Activated CD8-positive, alpha-beta T cell treated with anti-CD3 and anti-CD28 coated beads for 36 hours (primary cell): ENCODE data around the gene TRIP13. TPM values are rescaled to one million over a fixed set of nuclear protein-coding genes. Genes with fewer than 3 reads are reported as not detected.

Source experiments
- ATAC-seq: fragments of 200-7000 bp; cut with Tn5 transposase; one replicate; pipeline ENCODE4 v1.10.0; 2021; ENCODE audit warnings: mild to moderate bottlenecking, moderate library complexity
- CTCF ChIA-PET: fragments of 350-600 bp; sonication (Branson Sonifier 250); formaldehyde crosslinking; loops from one replicate; lab custom pipeline; 2021; ENCODE audit warnings: antibody characterized with exemption; lab: Charles Lee
- POLR2A ChIA-PET: fragments of 350-600 bp; sonication (Branson Sonifier 250); formaldehyde crosslinking; loops from one replicate; lab custom pipeline; 2021; ENCODE audit warnings: antibody characterized with exemption; lab: Charles Lee
- DNase-seq: peaks from one replicate; pipeline ENCODE4 v3.0.0-alpha.2; 2020
- H3K27ac Mint-ChIP-seq: one replicate; pipeline ENCODE4 v1.8.0; 2021; ENCODE audit warnings: mild to moderate bottlenecking, mixed read lengths
- H3K27me3 Mint-ChIP-seq: one replicate; pipeline ENCODE4 v1.8.0; 2021; ENCODE audit warnings: mixed read lengths
- H3K36me3 Mint-ChIP-seq: one replicate; pipeline ENCODE4 v1.8.0; 2021; ENCODE audit warnings: low read depth, mixed read lengths
- H3K4me1 Mint-ChIP-seq: one replicate; pipeline ENCODE4 v1.8.0; 2021; ENCODE audit warnings: low read depth, mixed read lengths
- H3K4me3 Mint-ChIP-seq: one replicate; pipeline ENCODE4 v1.8.0; 2021; ENCODE audit warnings: mild to moderate bottlenecking, moderate library complexity, mixed read lengths
- H3K9me3 Mint-ChIP-seq: one replicate; pipeline ENCODE4 v1.8.0; 2021; ENCODE audit warnings: mixed read lengths
- CTCF ChIP-seq: fragments of 200-600 bp; IDR thresholded peaks from one replicate; pipeline ENCODE4 v1.8.0; 2022; ENCODE audit warnings: antibody characterized with exemption, mild to moderate bottlenecking
- intact Hi-C: fragments of 100-400 bp; cut with micrococcal nuclease; formaldehyde crosslinking; loops from one replicate; pipeline ENCODE4 v1.10.0; 2022
- total RNA-seq, 2 experiments: library from RNA; stranded (reverse); gene quantifications; one replicate each; pipeline ENCODE4 v1.2.3, GENCODE V29; 2021

TRIP13 gene
- total RNA-seq, 2 experiments from 2014 or later = 31.0 to 36.9 TPM

GRCh38 chr5:919356-920000 is 26.8 kb downstream of the TRIP13 start:
- no peak overlapping the region for H3K27ac Mint-ChIP-seq
- intact Hi-C loops = no loop called here
- POLR2A ChIA-PET = interaction anchor here (0.6 kb wide), 1 partner anchor 335 kb away, joined by 4 read pairs; no protein-coding TSS in a partner anchor
- H3K4me3 Mint-ChIP-seq = no peak overlapping the region
- no peaks in the 10 kb centered on the region for H3K9me3 Mint-ChIP-seq
- no peaks in the 10 kb centered on the region for H3K27me3 Mint-ChIP-seq
- no peak for TF ChIP-seq CTCF
- no peak for ATAC-seq
- peaks cover 6% of the 10 kb centered on the region for H3K4me1 Mint-ChIP-seq
- no peak for DNase-seq
- CTCF ChIA-PET = interaction anchor here (0.8 to 8.9 kb wide), 3 partner anchors 90 to 221 kb away, joined by 4 to 105 read pairs (median 8); partner anchors contain the start of gene NKD2
- peaks cover 18% of the 10 kb centered on the region for H3K36me3 Mint-ChIP-seq

GRCh38 chr5:920321-920720 is 27.6 kb downstream of the TRIP13 start:
- Mint-ChIP-seq H3K4me3 (no peak overlapping the region), H3K36me3 (peaks cover 14% of the 10 kb centered on the region), H3K9me3 (no peaks in the 10 kb centered on the region), H3K27ac (no peak overlapping the region), H3K4me1 (peaks cover 6% of the 10 kb centered on the region), H3K27me3 (peaks cover 7% of the 10 kb centered on the region)
- CTCF ChIA-PET = interaction anchor here (0.8 to 8.9 kb wide), 3 partner anchors 89 to 220 kb away, joined by 4 to 105 read pairs (median 8); partner anchors contain the start of gene NKD2
- no peak for DNase-seq
- no peak for TF ChIP-seq CTCF
- no peak for ATAC-seq
- intact Hi-C loops = loop anchor here (5.0 kb wide), 2 partner anchors 92 to 222 kb away; no protein-coding TSS in a partner anchor
- POLR2A ChIA-PET = interaction anchor here (0.6 kb wide), 1 partner anchor 130 kb away, joined by 3 read pairs; no protein-coding TSS in a partner anchor

- no peak for TF ChIP-seq CTCF
- ChIA-PET POLR2A (no interaction called here), CTCF (interaction anchor here (0.9 to 8.9 kb wide), 5 partner anchors 8 to 246 kb away, joined by 3 to 105 read pairs (median 3); partner anchors contain the start of gene NKD2)
- Mint-ChIP-seq H3K27me3 (peaks cover 20% of the 10 kb centered on the region), H3K27ac (no peak overlapping the region), H3K36me3 (peaks cover 14% of the 10 kb centered on the region), H3K4me1 (peaks cover 8% of the 10 kb centered on the region), H3K4me3 (no peak overlapping the region), H3K9me3 (no peaks in the 10 kb centered on the region)
- intact Hi-C loops = loop anchor here (5.0 kb wide), 2 partner anchors 91 to 221 kb away; no protein-coding TSS in a partner anchor
- ATAC-seq (no peak), DNase-seq (no peak)
These were observed 29.1 kb downstream of the TRIP13 start for GRCh38 chr5:921456-922435.

GRCh38 chr5:922436-923280 is 30.0 kb downstream of the TRIP13 start:
- H3K36me3 Mint-ChIP-seq = peaks cover 11% of the 10 kb centered on the region
- POLR2A ChIA-PET = no interaction called here
- no peak for DNase-seq
- TF ChIP-seq CTCF = no peak
- CTCF ChIA-PET = interaction anchor here (1.0 to 8.9 kb wide), 13 partner anchors 14 to 252 kb away, joined by 3 to 105 read pairs (median 6); partner anchors contain the start of gene NKD2
- no peak for ATAC-seq
- H3K4me1 Mint-ChIP-seq = peaks cover 8% of the 10 kb centered on the region
- no peaks in the 10 kb centered on the region for H3K9me3 Mint-ChIP-seq
- intact Hi-C loops = loop anchor here (5.0 kb wide), 2 partner anchors 90 to 220 kb away; no protein-coding TSS in a partner anchor
- peaks cover 23% of the 10 kb centered on the region for H3K27me3 Mint-ChIP-seq
- H3K4me3 Mint-ChIP-seq = no peak overlapping the region
- H3K27ac Mint-ChIP-seq = no peak overlapping the region
